AG10803 (cell line): Measurements from ENCODE around the gene SMURF1.

Source experiments
- DNase-seq: peaks from one replicate; pipeline ENCODE4 v3.0.0; 2010; ENCODE audit warnings: low read depth
- H3K4me3 ChIP-seq: 2 replicates; pipeline ENCODE4 v1.5.1; 2011; ENCODE audit warnings: mild to moderate bottlenecking, low read length, control low read depth
- CTCF ChIP-seq: conservative IDR thresholded peaks from 2 replicates; pipeline ENCODE4 v1.5.1; 2011; ENCODE audit warnings: mild to moderate bottlenecking, low read length, control low read depth, inconsistent platforms

The SMURF1 gene

GRCh38 chr7:99028261-99028973 is 115.5 kb downstream of the SMURF1 start:
- TF ChIP-seq CTCF, result no peak
- no peak overlapping the region for H3K4me3 ChIP-seq
- DNase-seq, result no peak

DNA sequence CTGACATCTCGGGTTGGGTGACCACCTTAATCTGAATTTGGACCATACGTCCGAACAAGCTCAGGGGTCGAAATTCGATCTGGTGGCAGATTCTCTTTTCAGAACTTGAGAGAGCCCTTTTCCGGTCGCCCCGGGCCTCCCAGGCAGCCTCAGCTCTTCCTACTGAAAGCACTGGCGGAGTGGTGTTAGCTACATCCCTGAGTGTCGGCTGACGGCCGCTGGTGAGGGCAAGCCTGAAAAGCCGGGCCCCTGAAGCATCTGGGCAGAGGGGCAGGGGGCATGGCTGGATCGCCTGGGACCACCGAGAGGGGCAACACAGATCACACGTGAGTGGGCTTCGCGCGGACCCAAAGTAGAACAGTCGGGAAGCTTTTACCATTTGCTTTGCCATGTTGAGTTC is 116.1 kb downstream of the SMURF1 start:
- TF ChIP-seq CTCF, result no peak
- no peak for DNase-seq

GRCh38 chr7:99027241-99027640 is 116.7 kb downstream of the SMURF1 start:
- TF ChIP-seq CTCF, result no peak
- DNase-seq, result peak; percentile 31
- no peak overlapping the region for H3K4me3 ChIP-seq

More for the DNA sequence above, 116.1 kb downstream of the SMURF1 start:
- no peak overlapping the region for H3K4me3 ChIP-seq

GRCh38 chr7:99024066-99024465 is 119.8 kb downstream of the SMURF1 start:
- peak; percentile 90 for DNase-seq
- no peak for TF ChIP-seq CTCF
- no peak overlapping the region for H3K4me3 ChIP-seq

DNA sequence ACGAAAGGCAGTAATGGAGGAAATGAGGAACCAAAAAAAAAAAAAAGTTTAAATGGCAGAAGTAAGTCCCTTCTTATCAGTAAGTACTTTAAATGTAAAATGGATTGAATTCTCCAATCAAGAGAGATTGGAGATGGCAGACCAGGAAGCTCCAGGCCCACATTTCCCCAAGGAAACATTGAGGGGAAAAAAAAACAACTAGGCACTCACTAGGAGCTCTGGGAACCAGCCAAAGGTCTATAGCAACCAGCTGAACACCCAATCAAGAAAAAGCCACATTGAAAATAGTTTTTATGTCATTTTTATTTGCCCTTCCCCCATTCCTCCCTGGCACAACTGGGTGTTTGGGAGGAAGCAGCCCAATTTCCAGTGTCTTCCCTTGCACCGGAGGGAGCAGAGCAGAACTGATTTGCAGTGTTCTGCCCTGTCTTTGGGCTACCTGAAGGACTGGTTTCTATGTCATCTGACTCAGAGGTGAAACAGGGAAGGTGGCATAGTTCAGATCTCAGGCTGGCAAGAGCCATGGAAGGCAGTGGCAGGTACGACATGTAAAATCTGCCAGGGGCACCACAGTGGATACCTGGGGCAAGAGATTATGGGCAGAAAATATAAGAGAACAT is 121.9 kb downstream of the SMURF1 start:
- H3K4me3 ChIP-seq, result no peak overlapping the region
- TF ChIP-seq CTCF, result no peak
- peak; percentile 30 for DNase-seq

GRCh38 chr7:99020413-99020715 is 123.5 kb downstream of the SMURF1 start:
- DNase-seq, result no peak
- no peak for TF ChIP-seq CTCF
- no peak overlapping the region for H3K4me3 ChIP-seq
